Endodermal cell (in vitro differentiated cells): ENCODE results near the gene SNX11. TPM values are rescaled to one million over a fixed set of nuclear protein-coding genes. Genes with fewer than 3 reads are reported as not detected.

Experiments
- DNase-seq: peaks from one replicate; pipeline ENCODE4 v3.0.0-alpha.2; 2017
- H3K27ac ChIP-seq: 2 replicates; pipeline ENCODE4 v1.5.1; 2013; ENCODE audit warnings: mild to moderate bottlenecking, low read depth, low read length, moderate library complexity
- H3K27me3 ChIP-seq: 2 replicates; pipeline ENCODE4 v1.6.1; 2013; ENCODE audit warnings: mild to moderate bottlenecking, low read length, moderate library complexity; ENCODE audit not compliant: insufficient read depth, control insufficient read depth, poor library complexity, severe bottlenecking
- H3K36me3 ChIP-seq: 2 replicates; pipeline ENCODE4 v1.7.0; 2013; ENCODE audit warnings: mild to moderate bottlenecking, low read length, moderate library complexity; ENCODE audit not compliant: control insufficient read depth, insufficient read depth
- H3K4me1 ChIP-seq: one replicate; pipeline ENCODE4 v1.7.0; 2013; ENCODE audit warnings: low read length; ENCODE audit not compliant: control insufficient read depth, insufficient read depth
- H3K4me3 ChIP-seq: 2 replicates; pipeline ENCODE4 v1.5.1; 2013; ENCODE audit warnings: mild to moderate bottlenecking, low read length, moderate library complexity
- H3K9ac ChIP-seq: 2 replicates; pipeline ENCODE4 v1.6.1; 2013; ENCODE audit warnings: mild to moderate bottlenecking, low read length, moderate library complexity; ENCODE audit not compliant: poor library complexity, severe bottlenecking; ENCODE audit errors: extremely low read depth
- H3K9me3 ChIP-seq: 2 replicates; pipeline ENCODE4 v1.6.1; 2013; ENCODE audit warnings: mild to moderate bottlenecking, low read length, moderate library complexity; ENCODE audit not compliant: control insufficient read depth
- H3K27ac Mint-ChIP-seq: 2 replicates; pipeline ENCODE4 v1.8.0; 2020; ENCODE audit warnings: mixed read lengths
- H3K27me3 Mint-ChIP-seq: 2 replicates; pipeline ENCODE4 v1.8.0; 2021; ENCODE audit warnings: mild to moderate bottlenecking, mixed read lengths; ENCODE audit not compliant: insufficient read depth
- H3K36me3 Mint-ChIP-seq: 2 replicates; pipeline ENCODE4 v1.8.0; 2020; ENCODE audit warnings: low read depth, mixed read lengths
- H3K4me1 Mint-ChIP-seq: 2 replicates; pipeline ENCODE4 v1.8.0; 2020; ENCODE audit warnings: mixed read lengths
- H3K4me3 Mint-ChIP-seq: 2 replicates; pipeline ENCODE4 v1.8.0; 2020; ENCODE audit warnings: mild to moderate bottlenecking, moderate library complexity, mixed read lengths
- H3K9me3 Mint-ChIP-seq: 2 replicates; pipeline ENCODE4 v1.8.0; 2020; ENCODE audit warnings: mild to moderate bottlenecking, mixed read lengths
- CTCF ChIP-seq: fragments of 200-600 bp; sonication (generic); conservative IDR thresholded peaks from 2 replicates; pipeline ENCODE4 v1.5.0; 2021; ENCODE audit warnings: antibody characterized with exemption, mild to moderate bottlenecking
- WGBS, 2 experiments: methylation state at CpG; one replicate each; pipeline versions ENCODE4 v1.1.5 to v1.1.7; 2013; ENCODE audit warnings: missing lambda C conversion rate in 2 of 2, mixed read lengths in 1 of 2; ENCODE audit not compliant: insufficient coverage in 1 of 2, insufficient read length in 1 of 2; 5-methylcytosine and 5-hydroxymethylcytosine counted together
- total RNA-seq, 2 donors: library from RNA; stranded (reverse); fragmentation: NEBNext Ultra II Directional in 1 of 2; extraction: Animal tissue kit (Norgen Biotek cat#: 25700) in 1 of 2; gene quantifications; 2 replicates in 1 of 2; 3 replicates in 1 of 2; pipeline ENCODE4 v1.2.1, GENCODE V29; 2021

The SNX11 gene
- total RNA-seq, 2 donors from 2014 or later, result 19.7 to 20.5 TPM

- H3K4me3 Mint-ChIP-seq, result no peak overlapping the region
- 76 to 84% methylated on average over 9 of the region's 9 CpGs for WGBS, 2 experiments
- H3K36me3 Mint-ChIP-seq, result peaks cover 27% of the 10 kb centered on the region
- H3K27ac ChIP-seq, result no peak overlapping the region
- no peak overlapping the region for H3K9ac ChIP-seq
- no peaks in the 10 kb centered on the region for H3K9me3 Mint-ChIP-seq
- no peaks in the 10 kb centered on the region for H3K9me3 ChIP-seq
- no peak overlapping the region for H3K4me3 ChIP-seq
- peak overlapping the region; percentile 52 for H3K27ac Mint-ChIP-seq
- no peaks in the 10 kb centered on the region for H3K27me3 Mint-ChIP-seq
- H3K4me1 Mint-ChIP-seq, result peaks cover 9% of the 10 kb centered on the region
- TF ChIP-seq CTCF, result no peak
- H3K27me3 ChIP-seq, result no peaks in the 10 kb centered on the region
- DNase-seq, result peak; percentile 33
- H3K36me3 ChIP-seq, result peaks cover 22% of the 10 kb centered on the region
- no peaks in the 10 kb centered on the region for H3K4me1 ChIP-seq
Measured at GRCh38 chr17:48125829-48126531, 18.4 kb downstream of the SNX11 start.

- no peak overlapping the region for H3K4me3 Mint-ChIP-seq
- Histone ChIP-seq H3K9ac (no peak overlapping the region), H3K36me3 (peaks cover 18% of the 10 kb centered on the region), H3K27me3 (no peaks in the 10 kb centered on the region), H3K4me1 (no peaks in the 10 kb centered on the region), H3K4me3 (no peak overlapping the region), H3K9me3 (no peaks in the 10 kb centered on the region), H3K27ac (no peak overlapping the region)
- H3K9me3 Mint-ChIP-seq, result no peaks in the 10 kb centered on the region
- peaks cover 22% of the 10 kb centered on the region for H3K36me3 Mint-ChIP-seq
- DNase-seq, result peak; percentile 34
- 89 to 94% methylated on average over 7 of the region's 7 CpGs for WGBS, 2 experiments
- H3K27ac Mint-ChIP-seq, result peak overlapping the region; percentile 21
- TF ChIP-seq CTCF, result no peak
- H3K27me3 Mint-ChIP-seq, result no peaks in the 10 kb centered on the region
- peaks cover 9% of the 10 kb centered on the region for H3K4me1 Mint-ChIP-seq
Measured at GRCh38 chr17:48126532-48126850, 18.9 kb downstream of the SNX11 start.

- no peak overlapping the region for H3K27ac Mint-ChIP-seq
- no peak overlapping the region for H3K27ac ChIP-seq
- H3K4me3 Mint-ChIP-seq, result no peak overlapping the region
- H3K9me3 Mint-ChIP-seq, result no peaks in the 10 kb centered on the region
- WGBS, 2 experiments, result 90 to 97% methylated on average over 7 to 9 of the region's 9 CpGs
- H3K36me3 ChIP-seq, result peaks cover 8% of the 10 kb centered on the region
- H3K27me3 Mint-ChIP-seq, result no peaks in the 10 kb centered on the region
- H3K36me3 Mint-ChIP-seq, result peaks cover 14% of the 10 kb centered on the region
- no peak overlapping the region for H3K4me3 ChIP-seq
- peak; percentile 41 for DNase-seq
- H3K27me3 ChIP-seq, result no peaks in the 10 kb centered on the region
- H3K4me1 ChIP-seq, result no peaks in the 10 kb centered on the region
- TF ChIP-seq CTCF, result no peak
- H3K4me1 Mint-ChIP-seq, result peaks cover 9% of the 10 kb centered on the region
- no peak overlapping the region for H3K9ac ChIP-seq
- H3K9me3 ChIP-seq, result no peaks in the 10 kb centered on the region
Measured at GRCh38 chr17:48127371-48128051, 19.9 kb downstream of the SNX11 start.
